Measurements from ENCODE around the gene FAM107B.

DNA sequence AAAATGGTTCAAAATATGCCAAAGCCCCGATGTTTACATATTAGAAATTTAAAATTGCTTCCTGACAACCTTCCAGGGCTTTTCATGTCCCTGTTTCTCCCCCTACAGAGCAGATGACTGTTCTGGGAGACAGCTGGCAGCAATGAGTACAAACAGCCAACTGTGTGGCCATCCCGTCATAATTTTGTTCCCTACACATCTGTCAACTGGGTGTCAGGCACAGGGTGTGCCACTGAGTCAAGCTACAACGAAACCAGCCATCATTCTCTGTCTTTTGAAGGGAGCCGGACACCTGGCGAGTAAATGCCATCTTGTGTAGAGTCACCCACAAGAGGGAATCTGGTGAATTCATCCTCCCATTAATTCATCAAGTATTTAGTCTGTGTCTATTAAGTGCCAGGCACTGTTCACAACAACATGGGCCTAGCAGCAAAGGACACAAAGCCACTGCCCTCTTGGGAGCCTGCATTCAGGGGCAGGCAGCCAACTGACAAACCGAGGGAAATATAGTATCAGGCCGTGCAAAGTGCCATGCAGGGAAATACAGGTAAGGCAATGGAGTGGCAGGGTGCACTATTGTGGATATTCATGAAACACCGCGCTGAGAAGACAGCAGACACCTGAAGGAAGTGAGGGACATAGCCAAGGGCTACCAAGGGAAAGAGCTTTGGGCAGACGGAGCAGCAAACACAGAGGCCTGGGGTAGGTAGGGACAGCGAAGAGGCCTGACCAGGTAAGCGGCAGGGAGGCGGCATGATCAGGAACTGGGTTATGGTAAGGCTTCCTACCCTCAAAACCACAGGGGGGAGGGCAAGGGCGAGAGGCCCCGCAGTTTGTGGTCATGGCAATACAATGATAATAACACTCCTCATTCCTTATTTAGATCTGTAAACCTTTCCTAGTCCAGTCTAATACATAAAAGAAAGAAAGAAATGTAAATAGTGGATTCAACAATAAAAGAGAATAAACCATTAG, 213.6 kb downstream of the FAM107B start:
- TF ChIP-seq, protein P1, sequence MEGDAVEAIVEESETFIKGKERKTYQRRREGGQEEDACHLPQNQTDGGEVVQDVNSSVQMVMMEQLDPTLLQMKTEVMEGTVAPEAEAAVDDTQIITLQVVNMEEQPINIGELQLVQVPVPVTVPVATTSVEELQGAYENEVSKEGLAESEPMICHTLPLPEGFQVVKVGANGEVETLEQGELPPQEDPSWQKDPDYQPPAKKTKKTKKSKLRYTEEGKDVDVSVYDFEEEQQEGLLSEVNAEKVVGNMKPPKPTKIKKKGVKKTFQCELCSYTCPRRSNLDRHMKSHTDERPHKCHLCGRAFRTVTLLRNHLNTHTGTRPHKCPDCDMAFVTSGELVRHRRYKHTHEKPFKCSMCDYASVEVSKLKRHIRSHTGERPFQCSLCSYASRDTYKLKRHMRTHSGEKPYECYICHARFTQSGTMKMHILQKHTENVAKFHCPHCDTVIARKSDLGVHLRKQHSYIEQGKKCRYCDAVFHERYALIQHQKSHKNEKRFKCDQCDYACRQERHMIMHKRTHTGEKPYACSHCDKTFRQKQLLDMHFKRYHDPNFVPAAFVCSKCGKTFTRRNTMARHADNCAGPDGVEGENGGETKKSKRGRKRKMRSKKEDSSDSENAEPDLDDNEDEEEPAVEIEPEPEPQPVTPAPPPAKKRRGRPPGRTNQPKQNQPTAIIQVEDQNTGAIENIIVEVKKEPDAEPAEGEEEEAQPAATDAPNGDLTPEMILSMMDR (IDR thresholded peaks at IDR 0.05) = no peak
- TF ChIP-seq POLR2A (IDR thresholded peaks at IDR 0.05) = no peak

Measured in uterus (tissue), 2 donors.